Brain pericyte (primary cell): Measurements from ENCODE around the gene LYRM2.

Source experiments
- DNase-seq: peaks from one replicate; pipeline ENCODE4 v3.0.0-alpha.2; 2012; ENCODE audit warnings: low read depth, low spot score

LYRM2 gene

DNA sequence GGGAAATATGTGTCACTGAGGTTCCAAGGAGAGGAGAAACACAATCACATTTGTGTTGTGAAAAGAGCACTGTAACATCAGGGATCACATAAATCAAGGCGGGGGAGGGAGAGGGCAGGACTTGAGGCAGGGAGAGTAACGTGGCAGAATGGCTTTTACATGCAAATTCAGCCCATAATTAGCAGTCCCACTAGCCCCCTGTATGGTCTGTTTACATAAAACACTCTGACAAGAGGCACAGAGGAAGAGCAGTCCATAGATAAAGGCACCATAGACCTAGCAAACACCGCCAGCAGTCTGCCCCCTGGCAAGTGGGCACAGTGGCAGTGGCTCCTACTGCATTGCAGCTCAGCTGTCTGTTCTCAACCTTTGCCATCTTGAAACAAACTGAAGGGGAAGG is 82.7 kb downstream of the LYRM2 start:
- no peak for DNase-seq

DNA sequence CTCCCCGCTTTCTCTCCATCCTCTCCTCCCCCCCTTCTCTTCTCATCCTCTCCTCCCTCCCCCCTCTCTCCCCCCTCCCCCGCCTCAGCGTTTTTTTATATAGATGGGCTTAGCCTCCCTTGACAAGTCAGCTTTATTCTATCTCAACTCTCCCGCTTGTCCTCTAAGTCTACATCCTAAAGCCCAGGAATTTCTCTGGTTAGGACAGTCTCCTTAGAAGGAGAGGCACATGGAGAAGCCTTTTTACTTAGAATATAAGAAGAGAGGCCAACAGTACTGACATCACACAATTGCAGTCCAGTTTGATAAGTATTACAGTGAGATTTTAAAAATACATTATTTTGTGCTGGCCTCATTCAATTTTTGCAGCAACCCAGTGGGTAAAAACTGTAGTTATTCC is 83.5 kb downstream of the LYRM2 start:
- DNase-seq = no peak

DNA sequence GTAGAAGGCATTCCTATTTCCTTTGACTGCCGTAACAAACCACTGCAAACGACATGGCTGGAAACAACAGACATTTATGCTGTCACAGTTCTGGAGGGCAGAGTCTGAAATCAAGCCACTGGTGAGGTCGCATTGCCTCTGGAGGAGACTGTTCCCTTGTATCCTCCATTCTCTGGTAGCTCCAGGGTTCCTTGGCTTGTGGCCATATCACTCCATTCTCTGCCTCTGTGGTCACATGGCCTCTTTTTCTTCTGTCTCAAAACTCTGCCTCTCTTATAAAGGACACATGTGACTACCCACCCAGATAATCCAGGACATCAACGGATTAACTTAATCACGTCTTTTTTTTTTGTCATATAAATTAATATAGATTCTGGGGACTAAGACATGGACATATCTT is 84.4 kb downstream of the LYRM2 start:
- DNase-seq = no peak

DNA sequence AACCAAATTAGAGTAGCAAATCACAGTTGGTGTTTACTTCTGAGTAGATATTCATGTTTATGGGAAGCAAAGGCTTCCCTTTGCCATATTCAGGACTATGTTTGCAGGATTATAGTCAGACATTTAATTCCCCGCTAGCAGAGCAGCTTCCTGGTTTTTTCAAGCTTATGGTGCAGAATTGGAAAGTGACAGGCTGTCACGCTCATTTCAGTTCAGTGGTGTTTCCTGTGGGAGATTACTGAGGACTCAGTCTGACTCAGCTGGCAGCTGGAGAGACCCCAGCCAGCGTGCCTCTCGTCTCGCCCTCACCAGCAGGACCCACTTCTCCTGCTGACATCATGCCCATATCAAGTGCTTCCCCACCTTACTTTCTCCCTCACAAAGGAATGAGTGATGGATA is 85.1 kb downstream of the LYRM2 start:
- DNase-seq = no peak

DNA sequence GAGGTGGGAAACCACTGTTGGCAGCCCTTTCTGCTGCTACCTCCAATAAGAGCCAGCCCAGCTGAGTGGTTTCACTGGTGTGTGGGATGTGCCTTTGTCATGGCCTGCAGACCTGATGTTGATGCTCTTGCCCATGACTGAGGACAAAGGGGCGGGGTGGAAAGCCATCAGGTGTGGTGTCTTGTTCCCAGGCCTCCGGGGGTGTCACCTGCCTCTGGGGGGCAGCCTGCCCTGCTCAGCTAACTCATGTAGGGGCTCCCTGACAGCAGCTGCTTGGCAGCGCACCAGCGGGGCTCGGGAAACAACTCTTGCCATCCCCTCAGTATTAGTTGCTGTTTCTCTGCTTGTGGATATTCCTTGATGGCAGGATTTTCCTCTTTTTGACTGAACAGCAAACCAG is 91.3 kb downstream of the LYRM2 start:
- no peak for DNase-seq

DNA sequence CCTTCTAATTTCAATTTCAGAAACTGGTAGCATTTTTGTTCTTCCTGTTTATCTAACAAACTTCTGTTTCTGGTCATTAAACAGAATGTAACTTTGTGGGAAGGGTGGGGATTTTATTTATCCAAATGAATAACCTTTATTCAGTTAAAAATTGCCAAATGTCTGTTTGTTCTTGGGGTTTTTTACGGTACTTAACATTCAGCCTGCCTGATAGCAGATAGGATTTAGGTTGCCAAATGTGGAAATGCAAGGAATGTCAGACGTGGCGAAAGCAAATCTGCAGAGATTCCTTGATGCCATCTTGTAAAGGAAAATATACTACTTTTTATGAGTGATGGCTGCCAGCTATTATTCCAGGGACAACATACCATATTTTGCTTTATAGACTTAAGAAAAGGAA is 95.7 kb downstream of the LYRM2 start:
- no peak for DNase-seq

DNA sequence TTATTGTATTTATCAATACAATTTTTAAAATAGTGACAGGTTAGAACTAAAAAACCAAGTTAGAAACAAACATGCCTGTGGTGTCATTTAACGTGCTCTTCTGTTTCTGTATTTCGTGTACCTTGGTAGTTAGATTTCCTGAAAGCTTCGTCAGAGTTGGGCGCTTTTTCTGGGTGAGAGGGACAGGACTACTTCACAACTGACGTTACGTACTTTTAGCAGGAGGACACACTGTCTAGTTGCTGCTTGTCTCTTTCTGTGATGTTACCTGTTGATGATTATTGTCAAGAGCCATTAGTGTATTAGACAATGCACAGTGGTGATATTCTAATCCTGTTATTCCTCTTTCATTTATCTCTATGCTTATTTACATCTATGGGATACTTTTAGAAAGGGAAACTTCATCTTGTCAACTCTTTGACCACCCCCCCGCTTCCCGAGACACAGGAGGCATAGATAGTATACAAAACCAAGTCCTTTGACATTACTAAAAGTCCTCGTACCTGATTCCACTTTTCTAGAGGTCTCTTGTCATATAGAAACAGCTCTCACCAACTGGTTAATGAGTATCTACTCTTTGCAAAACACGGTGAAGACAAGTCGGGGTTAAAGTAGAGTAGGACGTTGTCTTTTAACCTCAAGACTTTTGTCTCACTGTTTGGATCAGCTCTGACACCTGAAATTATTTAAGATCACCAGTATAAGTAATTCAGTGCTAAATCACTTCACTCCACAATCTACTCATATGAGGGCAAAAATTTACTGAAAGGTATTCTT is 96.3 kb downstream of the LYRM2 start:
- no peak for DNase-seq

DNA sequence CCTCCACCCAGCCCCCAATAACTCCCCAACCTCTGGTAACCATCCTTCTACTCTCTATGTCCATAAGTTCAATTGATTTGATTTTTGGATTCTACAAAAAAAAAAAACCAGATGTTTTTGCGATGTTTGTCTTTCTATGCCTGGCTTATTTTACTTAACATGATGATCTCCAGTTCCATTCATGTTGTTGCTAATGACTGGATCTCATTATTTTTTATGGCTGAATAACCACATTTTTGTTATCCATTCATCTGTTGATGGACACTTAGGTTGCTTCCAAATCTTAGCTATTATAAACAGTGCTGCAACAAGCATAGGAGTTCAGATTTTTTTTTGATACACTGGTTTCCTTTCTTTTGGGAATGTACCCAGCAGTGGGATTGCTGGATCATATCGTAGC is 98.8 kb downstream of the LYRM2 start:
- no peak for DNase-seq

DNA sequence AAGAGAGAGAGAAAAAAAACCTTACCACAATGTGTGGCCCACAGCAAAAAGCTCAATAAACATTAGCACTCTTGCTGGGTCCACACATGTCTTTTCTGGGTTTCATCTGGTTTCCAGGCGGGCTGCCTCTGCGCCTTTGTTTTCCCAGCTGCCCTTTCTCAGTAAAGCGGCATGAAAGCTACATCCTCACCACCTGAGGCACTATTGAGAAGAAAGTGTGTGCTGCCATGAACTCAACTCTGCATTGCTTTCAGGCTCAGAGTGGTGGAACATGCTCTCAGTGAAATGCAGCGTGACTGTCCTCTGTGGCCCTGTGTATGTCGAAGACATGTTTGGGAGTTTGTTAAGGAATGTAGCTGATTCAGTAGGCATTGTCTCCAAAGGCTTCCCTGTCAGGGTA is 102.3 kb downstream of the LYRM2 start:
- no peak for DNase-seq

DNA sequence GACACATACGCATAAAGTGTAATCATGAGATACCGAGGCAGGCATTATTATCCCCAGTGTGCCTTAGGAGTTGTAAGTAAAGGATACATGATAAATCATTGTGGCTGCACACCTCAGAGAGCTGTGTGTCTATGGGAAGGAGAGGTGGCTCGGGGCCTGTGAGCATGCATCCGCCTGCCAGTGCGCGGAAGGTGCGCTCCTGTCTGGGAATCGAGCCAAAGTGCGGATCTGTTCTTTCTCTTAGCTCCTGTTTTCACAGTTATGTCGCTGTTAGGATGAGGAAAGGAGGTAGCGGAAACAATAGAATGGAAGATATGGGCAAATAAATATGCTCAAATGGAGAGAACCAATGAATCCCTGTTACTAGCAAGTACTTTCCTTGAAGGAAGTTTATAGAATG is 107.6 kb downstream of the LYRM2 start:
- DNase-seq = no peak

DNA sequence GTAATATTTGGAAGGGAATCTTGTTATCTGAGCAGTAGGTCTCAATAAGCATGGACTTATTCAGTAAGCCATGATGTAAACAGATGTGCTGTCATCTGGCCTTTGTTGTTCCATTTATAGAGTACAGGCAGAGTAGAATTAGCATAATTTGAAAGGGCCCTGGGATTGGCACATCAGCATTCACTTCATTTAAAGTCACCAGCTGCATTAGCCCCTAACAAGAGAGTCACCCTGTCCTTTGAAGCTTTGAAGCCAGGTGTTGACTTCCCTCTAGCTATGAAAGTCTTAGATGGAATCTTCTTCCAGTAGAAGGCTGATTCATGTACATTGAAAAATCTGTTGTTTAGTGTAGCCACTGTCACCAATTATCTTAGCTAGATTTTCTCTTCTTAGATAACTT is 109.7 kb downstream of the LYRM2 start:
- no peak for DNase-seq

DNA sequence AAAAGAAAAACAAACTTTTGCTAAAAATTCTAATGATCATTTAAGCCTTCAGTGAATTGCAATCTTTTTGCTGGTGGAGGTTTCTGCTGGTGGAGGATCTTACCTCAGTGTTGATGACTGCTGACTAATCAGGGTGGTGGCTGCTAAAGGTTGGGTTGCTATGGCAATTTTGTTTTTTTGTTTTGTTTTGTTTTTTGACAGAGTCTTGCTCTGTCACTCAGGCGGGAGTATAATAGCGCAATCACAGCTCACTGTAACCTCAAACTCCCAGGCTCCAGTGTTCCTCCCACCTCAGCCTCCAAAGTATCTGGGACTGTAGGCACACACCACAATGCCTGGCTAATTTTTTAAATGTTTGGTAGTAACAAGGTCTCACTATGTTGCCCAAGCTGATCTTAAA is 110.9 kb downstream of the LYRM2 start:
- no peak for DNase-seq

DNA sequence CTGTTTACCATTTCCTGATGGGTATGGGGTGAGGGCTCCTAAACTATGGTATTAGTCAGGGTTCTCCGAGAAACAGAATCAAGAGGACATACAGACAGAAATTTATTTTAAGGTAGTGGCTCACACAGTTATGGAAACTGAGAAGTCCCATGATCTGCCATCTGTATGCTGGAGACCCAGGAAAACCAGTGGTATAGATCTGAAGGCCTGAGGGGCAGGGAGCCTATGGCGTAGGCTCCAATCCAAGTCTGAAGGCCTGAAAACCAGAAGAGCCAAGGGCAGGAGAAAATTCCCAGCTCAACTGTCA is 112.0 kb downstream of the LYRM2 start:
- DNase-seq = no peak

DNA sequence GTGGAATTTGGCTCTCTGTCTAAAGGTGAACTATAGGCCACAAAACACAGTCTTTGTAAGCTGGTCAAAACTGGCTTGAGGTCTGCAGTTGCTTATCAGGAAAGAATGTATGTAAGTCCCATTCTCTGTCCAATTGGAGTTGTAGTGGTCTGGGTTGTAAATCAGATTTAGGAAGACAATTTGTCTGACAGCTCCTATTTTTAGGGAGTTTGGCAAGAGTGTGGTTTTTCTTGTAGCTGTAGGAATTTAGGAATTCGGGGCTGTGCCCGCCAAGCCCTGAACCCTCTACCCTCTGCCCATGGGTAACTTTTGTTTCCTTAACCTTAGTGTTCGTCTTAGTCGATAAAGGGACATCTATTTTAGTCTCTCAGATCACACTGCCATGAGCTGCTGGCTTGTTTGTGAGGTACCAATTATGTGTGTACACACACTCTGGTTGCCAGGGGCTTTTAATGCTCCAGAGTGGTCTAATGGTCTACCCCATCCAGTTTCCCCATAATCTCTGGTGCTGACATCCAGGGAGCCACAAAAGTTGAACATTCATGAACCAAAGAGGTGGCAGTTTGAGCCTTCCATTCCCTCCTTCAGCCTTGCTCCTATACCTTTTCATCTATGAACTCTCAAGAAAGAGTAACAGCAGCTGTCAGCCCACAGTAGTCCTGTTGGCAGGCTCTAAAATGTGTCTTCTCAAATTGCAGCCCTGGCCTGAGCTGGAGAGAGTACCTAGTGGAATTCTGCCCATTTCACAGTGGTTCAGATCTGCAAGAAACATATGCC is 112.6 kb downstream of the LYRM2 start:
- no peak for DNase-seq

DNA sequence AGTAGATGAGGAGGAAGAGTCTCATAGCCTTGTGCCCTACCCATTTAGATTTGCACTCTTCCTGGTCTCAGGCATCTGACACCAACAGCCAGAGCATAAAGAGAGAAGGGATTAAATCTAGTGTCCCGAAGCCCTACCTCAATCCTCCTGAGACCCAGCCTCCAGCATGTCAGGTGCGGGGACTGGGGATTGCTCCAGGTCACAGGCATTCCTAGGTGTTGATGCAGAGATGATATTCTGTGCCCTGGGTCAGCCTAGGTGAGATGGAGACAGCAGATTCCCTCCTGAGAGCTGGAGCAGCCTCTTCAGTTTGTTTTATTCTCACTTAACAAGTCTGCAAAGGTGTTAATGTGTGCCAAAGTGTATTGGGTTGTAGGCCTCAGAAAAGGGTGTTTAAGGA is 115.8 kb downstream of the LYRM2 start:
- no peak for DNase-seq

DNA sequence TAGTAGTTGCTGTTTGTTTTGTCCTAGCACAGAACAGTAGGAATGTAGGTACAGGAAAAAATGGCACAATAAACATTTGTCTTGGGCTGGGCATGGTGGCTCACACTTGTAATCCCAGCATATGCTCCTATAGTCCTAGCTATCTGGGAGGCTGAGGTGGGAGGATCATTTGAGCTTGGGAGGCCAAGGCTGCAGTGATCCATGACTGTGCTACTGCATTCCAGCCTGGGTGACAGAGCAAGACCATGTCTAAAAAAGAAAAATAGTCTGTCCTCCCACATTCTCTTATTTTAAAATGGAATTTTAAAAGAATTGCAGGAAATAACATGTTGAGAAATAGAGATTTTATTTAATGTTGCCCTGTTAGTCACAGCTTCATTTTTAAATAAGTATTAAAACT is 117.8 kb downstream of the LYRM2 start:
- no peak for DNase-seq

DNA sequence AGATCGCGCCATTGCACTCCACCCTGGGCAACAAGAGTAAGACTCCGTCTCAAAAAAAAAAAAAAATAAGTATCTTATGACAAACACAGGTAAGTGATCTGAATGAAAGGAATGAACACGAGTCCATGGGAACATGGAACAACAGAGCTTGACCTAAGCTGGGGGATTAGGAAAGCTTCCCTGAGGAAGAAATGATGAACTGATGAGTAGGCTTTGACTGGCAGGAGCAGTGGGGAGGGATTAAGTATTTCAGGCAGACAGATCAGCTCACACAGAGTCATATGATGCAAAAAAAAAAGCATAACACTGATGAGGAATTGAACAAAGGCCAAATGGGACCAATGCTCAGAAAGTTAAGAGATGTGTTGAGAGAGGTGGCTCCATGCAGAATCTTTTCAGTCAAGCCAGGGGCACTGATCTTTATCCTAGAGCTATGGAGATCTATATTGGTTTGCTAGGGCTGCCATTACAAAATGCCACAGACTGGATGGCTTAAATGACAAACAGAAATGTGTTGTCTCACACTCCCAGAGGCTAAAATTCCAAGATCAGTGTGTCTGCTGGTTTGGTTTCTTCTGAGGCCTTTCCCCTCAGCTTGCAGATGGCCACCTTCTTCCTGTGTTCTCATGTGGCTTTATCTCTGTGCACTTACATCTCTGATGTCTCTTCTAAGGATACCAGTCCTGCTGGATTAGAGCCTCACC is 120.0 kb downstream of the LYRM2 start:
- no peak for DNase-seq
